ENCODE results near the gene KYNU. TPM values are rescaled to one million over a fixed set of nuclear protein-coding genes. Genes with fewer than 3 reads are reported as not detected.
"Not testable (repeated sequence)": the region's sequence is repeated elsewhere in the genome, so short reads cannot be mapped to it uniquely, and the experiment has no call there.

Gene KYNU
- polyA plus RNA-seq, 3 donors, result 0.30 to 7.8 (median 3.6) TPM

GRCh38 chr2:142869065-142869460 is 8.4 kb upstream of the KYNU start:
- H3K27ac ChIP-seq (ENCODE audit: low read depth, low read length), result not testable (repeated sequence)
- WGBS, 3 donors, result 82 to 94% (median 89%) methylated on average over 7 of the region's 7 CpGs

DNA sequence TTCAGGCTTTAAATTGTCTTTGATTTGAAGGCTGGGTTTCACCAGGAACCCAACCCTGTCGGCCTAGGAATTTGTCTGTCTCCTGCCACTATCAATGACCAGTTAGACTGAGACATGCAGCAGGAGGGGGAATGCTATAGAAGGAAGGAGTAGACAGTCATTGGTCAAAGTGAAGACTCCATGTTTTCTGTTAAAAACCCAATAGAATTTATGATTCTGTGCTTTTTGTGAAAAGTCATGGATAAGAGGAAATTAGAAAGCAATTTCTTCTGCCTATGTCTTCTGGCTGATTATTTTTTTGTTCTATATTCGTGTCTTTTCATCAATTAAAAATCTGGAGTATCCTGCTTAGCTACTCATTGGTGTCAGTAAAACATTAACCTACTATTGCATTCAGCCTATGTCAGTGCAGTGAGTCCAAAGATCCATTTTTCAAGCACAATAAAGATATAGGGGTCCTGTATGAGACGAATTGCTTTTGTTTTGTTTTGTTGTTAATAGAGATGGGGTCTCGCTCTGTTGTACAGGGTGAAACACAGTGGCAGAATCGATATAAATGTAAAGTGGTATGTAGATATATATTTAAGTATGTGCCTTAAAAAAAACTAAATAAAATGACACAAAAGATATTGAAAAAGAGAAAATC is 7.9 kb upstream of the KYNU start:
- H3K27ac ChIP-seq (ENCODE audit: low read depth, low read length), result no peak overlapping the region
- WGBS, 3 donors, result 55 to 90% (median 85%) methylated on average over 5 of the region's 5 CpGs

- no peak overlapping the region for H3K27ac ChIP-seq (ENCODE audit: low read depth, low read length)
- 66 to 94% (median 67%) methylated on average over 2 of the region's 2 CpGs for WGBS, 3 donors
Measured at GRCh38 chr2:142870526-142870925, 6.9 kb upstream of the KYNU start.

- WGBS, 3 donors, result 82 to 95% (median 94%) methylated on average over 6 of the region's 6 CpGs
- no peak overlapping the region for H3K27ac ChIP-seq (ENCODE audit: low read depth, low read length)
Measured at GRCh38 chr2:142871396-142871795, 6.1 kb upstream of the KYNU start.

DNA sequence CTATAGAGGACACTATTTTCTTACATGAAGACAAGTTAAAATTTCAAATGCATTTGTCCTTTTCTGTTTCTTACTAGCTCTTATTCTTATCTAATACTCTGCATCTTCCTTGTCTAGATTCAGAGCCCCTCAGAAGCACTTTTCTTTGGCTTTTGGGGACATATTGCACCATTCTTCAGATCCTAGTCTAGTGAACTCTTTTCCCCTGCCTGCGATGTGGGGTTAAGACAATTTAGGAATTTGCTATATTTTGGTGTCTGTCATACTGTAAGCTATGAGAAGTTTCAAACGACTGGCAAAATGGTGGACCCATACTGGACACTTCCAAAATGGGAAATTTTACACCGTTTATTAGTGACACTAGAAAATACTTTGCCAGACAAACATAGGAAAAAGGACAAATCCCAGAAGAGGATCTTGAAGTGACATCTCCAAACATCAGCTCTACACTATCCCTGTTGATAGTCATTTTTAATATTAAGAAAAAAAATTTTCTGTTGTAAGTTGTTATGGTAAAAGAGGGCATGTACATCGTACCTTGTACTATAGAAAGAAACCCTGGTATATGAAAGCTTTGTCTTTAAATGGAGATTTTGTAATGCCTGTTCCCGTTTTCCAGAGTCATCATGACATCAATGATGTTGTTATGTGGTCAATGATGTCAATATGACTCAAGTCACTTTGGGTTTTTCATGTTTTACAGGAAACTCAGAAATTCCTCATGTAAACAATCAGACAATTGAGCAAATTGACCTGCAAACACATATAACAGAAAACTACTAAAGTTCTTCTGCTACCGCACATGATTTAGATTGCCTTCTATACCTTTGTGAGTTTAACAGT is 4.4 kb upstream of the KYNU start:
- H3K27ac ChIP-seq (ENCODE audit: low read depth, low read length), result no peak overlapping the region
- 77 to 81% (median 81%) methylated on average over 6 of the region's 6 CpGs for WGBS, 3 donors

DNA sequence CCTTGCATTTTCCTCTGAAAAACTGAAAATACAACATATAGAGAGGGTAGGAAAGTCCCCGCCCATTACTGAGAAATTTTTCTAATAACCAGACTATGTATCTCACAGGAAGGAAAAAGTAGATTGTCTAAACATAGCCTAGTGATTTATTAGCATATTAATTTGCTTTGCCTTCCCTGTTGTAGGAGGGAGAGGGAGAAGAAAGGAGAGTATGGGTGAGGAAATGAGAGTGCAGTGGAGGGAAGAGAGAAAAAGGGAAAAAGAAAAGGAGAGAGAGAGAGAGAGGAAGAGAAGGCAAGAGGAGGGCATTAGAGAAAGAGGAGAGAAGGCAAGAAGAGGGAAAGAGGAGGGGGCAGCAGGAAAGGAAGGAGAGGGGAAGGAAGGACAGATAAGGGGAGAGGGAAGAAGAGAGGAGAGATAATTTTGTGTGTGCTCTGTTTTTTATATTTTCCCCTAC is 3.6 kb upstream of the KYNU start:
- H3K27ac ChIP-seq (ENCODE audit: low read depth, low read length), result no peak overlapping the region
- WGBS, 3 donors, result 69 to 91% (median 87%) methylated on average over 1 of the region's 1 CpG

- H3K27ac ChIP-seq (ENCODE audit: low read depth, low read length), result no peak overlapping the region
- 8 to 38% (median 28%) methylated on average over 2 of the region's 2 CpGs for WGBS, 3 donors
Measured at GRCh38 chr2:142874293-142874814, 3.1 kb upstream of the KYNU start.

- H3K27ac ChIP-seq (ENCODE audit: low read depth, low read length), result no peak overlapping the region
- WGBS, 3 donors, result 81 to 91% (median 90%) methylated on average over 6 of the region's 6 CpGs
Measured at GRCh38 chr2:142875010-142875409, 2.5 kb upstream of the KYNU start.

- WGBS, 3 donors, result 87 to 97% (median 96%) methylated on average over 4 of the region's 4 CpGs
Measured at GRCh38 chr2:142875652-142876051, 1.8 kb upstream of the KYNU start.

DNA sequence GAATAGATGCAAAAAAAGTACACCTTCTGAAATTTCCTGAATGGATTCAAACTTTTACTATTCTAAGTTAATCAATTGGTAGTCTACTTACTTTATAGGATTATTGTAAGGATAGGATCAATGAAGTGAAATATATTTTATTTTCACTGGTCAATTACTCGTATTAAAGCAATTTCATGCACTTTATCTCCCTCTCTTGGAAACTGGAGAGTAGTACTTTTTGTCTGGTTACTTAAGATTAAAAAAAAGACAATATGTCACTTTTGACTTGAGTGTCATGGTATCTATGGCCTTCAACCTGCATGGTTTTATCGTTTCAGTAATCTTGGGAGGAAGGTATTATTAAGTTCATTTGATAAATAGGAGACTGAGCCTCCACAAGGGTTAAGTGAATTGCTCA is 1.0 kb upstream of the KYNU start:
- 63 to 82% (median 78%) methylated on average over 2 of the region's 2 CpGs for WGBS, 3 donors
- no peak overlapping the region for H3K27ac ChIP-seq (ENCODE audit: low read depth, low read length)

More at GRCh38 chr2:142875652-142876051, 1.8 kb upstream of the KYNU start:
- no peak overlapping the region for H3K27ac ChIP-seq (ENCODE audit: low read depth, low read length)

GRCh38 chr2:142878031-142878678 is 691 bp downstream of the KYNU start:
- WGBS, 3 donors, result 32 to 70% (median 62%) methylated on average over 6 of the region's 6 CpGs
- no peak overlapping the region for H3K27ac ChIP-seq (ENCODE audit: low read depth, low read length)

DNA sequence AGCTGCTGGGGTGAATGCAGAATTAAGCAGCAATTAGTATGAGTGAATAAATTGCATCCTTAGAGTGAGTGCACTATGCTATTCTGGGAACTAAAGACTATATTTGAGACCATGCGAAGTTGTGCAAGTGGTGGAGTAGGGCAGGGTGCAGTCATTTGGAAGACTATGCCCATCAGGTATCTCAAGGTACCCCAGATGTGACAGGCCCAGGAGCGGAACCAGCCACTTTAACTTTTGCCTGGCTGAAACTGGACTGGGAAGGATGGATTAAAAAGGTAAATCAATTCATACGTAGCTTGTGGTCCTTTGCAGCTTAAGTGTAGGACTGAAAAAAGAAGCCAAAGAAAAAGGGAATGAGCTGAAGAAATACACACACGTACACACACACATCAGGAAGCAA is 1.7 kb downstream of the KYNU start:
- H3K27ac ChIP-seq (ENCODE audit: low read depth, low read length), result no peak overlapping the region
- 81 to 91% (median 83%) methylated on average over 4 of the region's 4 CpGs for WGBS, 3 donors

GRCh38 chr2:142880279-142880678 is 2.8 kb downstream of the KYNU start:
- no peak overlapping the region for H3K27ac ChIP-seq (ENCODE audit: low read depth, low read length)

- H3K27ac ChIP-seq (ENCODE audit: low read depth, low read length), result no peak overlapping the region
- WGBS, 3 donors, result 73 to 91% (median 89%) methylated on average over 3 of the region's 3 CpGs
Measured at GRCh38 chr2:142881619-142882018, 4.2 kb downstream of the KYNU start.

GRCh38 chr2:142882500-142882899 is 5.0 kb downstream of the KYNU start:
- WGBS, 3 donors, result 95 to 97% (median 96%) methylated on average over 3 of the region's 3 CpGs
- not testable (repeated sequence) for H3K27ac ChIP-seq (ENCODE audit: low read depth, low read length)

- no peak overlapping the region for H3K27ac ChIP-seq (ENCODE audit: low read depth, low read length)
Measured at GRCh38 chr2:142883526-142883925, 6.1 kb downstream of the KYNU start.

GRCh38 chr2:142885543-142885942 is 8.1 kb downstream of the KYNU start:
- no peak overlapping the region for H3K27ac ChIP-seq (ENCODE audit: low read depth, low read length)

DNA sequence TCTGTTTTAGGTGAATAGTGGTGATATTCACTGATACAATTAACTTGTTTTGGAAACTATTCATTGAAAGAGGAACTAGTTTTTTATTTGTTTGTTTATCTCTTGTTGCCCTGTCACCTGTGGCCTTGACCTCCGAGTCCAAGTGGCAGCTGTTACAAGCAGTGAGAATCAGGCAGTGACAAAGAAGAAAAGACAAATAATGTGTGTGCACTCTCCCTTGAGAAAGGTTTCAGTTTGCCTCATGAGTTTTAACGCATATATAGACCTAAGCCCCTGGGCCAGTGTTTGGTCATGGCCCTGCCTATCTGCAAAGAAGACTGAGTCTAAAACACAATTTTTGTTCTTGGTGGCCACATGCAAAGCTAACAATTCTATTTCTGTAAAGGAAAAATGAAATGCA is 15.3 kb downstream of the KYNU start:
- 53 to 88% (median 69%) methylated on average over 2 of the region's 2 CpGs for WGBS, 3 donors
- H3K27ac ChIP-seq (ENCODE audit: low read depth, low read length), result no peak overlapping the region

GRCh38 chr2:142893241-142893640 is 15.8 kb downstream of the KYNU start:
- WGBS, 3 donors, result 75 to 92% (median 85%) methylated on average over 2 of the region's 2 CpGs
- no peak overlapping the region for H3K27ac ChIP-seq (ENCODE audit: low read depth, low read length)
